HepG2 (cell line): Measurements from ENCODE around the gene SYTL1. TPM values are rescaled to one million over a fixed set of nuclear protein-coding genes. Genes with fewer than 3 reads are reported as not detected.

Experiments used
- ATM ChIP-seq: fragments of 450-650 bp; IDR thresholded peaks from 2 replicates; pipeline ENCODE4 v1.7.1; 2017; ENCODE audit warnings: mild to moderate bottlenecking, borderline replicate concordance
- CENPX ChIP-seq: sonication (generic); formaldehyde crosslinking; IDR thresholded peaks from 2 replicates; pipeline ENCODE4 v1.9.0; 2021; ENCODE audit warnings: mild to moderate bottlenecking, missing genetic modification reagents, moderate library complexity
- FIP1L1 ChIP-seq: fragments of 200-400 bp; formaldehyde crosslinking; IDR thresholded peaks from 2 replicates; pipeline ENCODE4 v1.6.1; 2018; ENCODE audit warnings: low read depth, mild to moderate bottlenecking, low read length, moderate library complexity, borderline replicate concordance; ENCODE audit not compliant: insufficient read depth
- FLYWCH1 ChIP-seq: sonication (generic); formaldehyde crosslinking; IDR thresholded peaks from 2 replicates; pipeline ENCODE4 v1.8.1; 2023; ENCODE audit warnings: mild to moderate bottlenecking, missing genetic modification reagents
- FOXA3 ChIP-seq: IDR thresholded peaks from 2 replicates; pipeline ENCODE4 v1.6.1; 2016; ENCODE audit warnings: missing genetic modification reagents, missing compliant biosample characterization
- MED13 ChIP-seq: sonication (generic); formaldehyde crosslinking; IDR thresholded peaks from 2 replicates; pipeline ENCODE4 v1.5.0; 2020; ENCODE audit warnings: missing genetic modification reagents
- NONO ChIP-seq, 2 experiments: fragments of 450-650 bp in 1 of 2; sonication (generic) in 1 of 2; formaldehyde crosslinking in 1 of 2; IDR thresholded peaks in 1 of 2; conservative IDR thresholded peaks in 1 of 2; 2 replicates each; pipeline versions ENCODE4 v1.6.1 to v1.8.0; 2017 to 2022; ENCODE audit warnings: mild to moderate bottlenecking in 1 of 2, missing genetic modification reagents in 1 of 2, moderate library complexity in 1 of 2
- NR2F6 ChIP-seq, 2 experiments: IDR thresholded peaks; 2 replicates each; pipeline ENCODE4 v1.6.1; 2016; ENCODE audit warnings: antibody characterized with exemption in 1 of 2, mild to moderate bottlenecking in 1 of 2
- PHF8 ChIP-seq: sonication (generic); formaldehyde crosslinking; IDR thresholded peaks from 2 replicates; pipeline ENCODE4 v1.5.0; 2020; ENCODE audit warnings: missing genetic modification reagents
- REPIN1 ChIP-seq: sonication (generic); formaldehyde crosslinking; IDR thresholded peaks from 2 replicates; pipeline ENCODE4 v1.8.0; 2022; ENCODE audit warnings: missing genetic modification reagents, low read depth, mild to moderate bottlenecking, borderline replicate concordance
- RFX5 ChIP-seq: IDR thresholded peaks from 2 replicates; pipeline ENCODE4 v1.6.1; 2011; ENCODE audit warnings: low read depth, low read length, improper control_type of control experiment
- RFXANK ChIP-seq: IDR thresholded peaks from 2 replicates; pipeline ENCODE4 v1.6.1; 2016
- SRF ChIP-seq: IDR thresholded peaks from 2 replicates; pipeline ENCODE4 v1.6.1; 2011; ENCODE audit warnings: mild to moderate bottlenecking, low read depth, low read length, moderate library complexity
- TEAD2 ChIP-seq: sonication (generic); formaldehyde crosslinking; IDR thresholded peaks from 2 replicates; pipeline ENCODE4 v1.9.0; 2021; ENCODE audit warnings: missing genetic modification reagents
- TP53 ChIP-seq: sonication (generic); formaldehyde crosslinking; conservative IDR thresholded peaks from 2 replicates; pipeline ENCODE4 v1.4.0; 2020; ENCODE audit warnings: missing genetic modification reagents
- ZFP36L2 ChIP-seq: sonication (generic); formaldehyde crosslinking; IDR thresholded peaks from 2 replicates; pipeline ENCODE4 v1.4.0; 2020; ENCODE audit warnings: missing genetic modification reagents
- ZNF20 ChIP-seq: sonication (generic); formaldehyde crosslinking; IDR thresholded peaks from 2 replicates; pipeline ENCODE4 v1.4.0; 2020; ENCODE audit warnings: mild to moderate bottlenecking, moderate library complexity, missing genetic modification reagents
- ZNF263 ChIP-seq: sonication (generic); formaldehyde crosslinking; IDR thresholded peaks from 2 replicates; pipeline ENCODE4 v1.4.0; 2020; ENCODE audit warnings: missing genetic modification reagents
- ZNF350 ChIP-seq: sonication (generic); formaldehyde crosslinking; IDR thresholded peaks from 2 replicates; pipeline ENCODE4 v1.4.0; 2020; ENCODE audit warnings: mild to moderate bottlenecking, low read depth, missing genetic modification reagents, borderline replicate concordance
- ZNF552 ChIP-seq: sonication (generic); formaldehyde crosslinking; IDR thresholded peaks from 2 replicates; pipeline ENCODE4 v1.9.0; 2022; ENCODE audit warnings: missing genetic modification reagents, mild to moderate bottlenecking, borderline replicate concordance
- ZNF605 ChIP-seq: sonication (generic); formaldehyde crosslinking; IDR thresholded peaks from 2 replicates; pipeline ENCODE4 v1.8.0; 2022; ENCODE audit warnings: mild to moderate bottlenecking, missing genetic modification reagents
- ZNF672 ChIP-seq: sonication (generic); formaldehyde crosslinking; IDR thresholded peaks from 2 replicates; pipeline ENCODE4 v1.8.1; 2022; ENCODE audit warnings: missing genetic modification reagents
- polyA plus RNA-seq, 8 experiments: library from polyadenylated mRNA; depleted of rRNA in 3 of 8; stranded (reverse) in 7 of 8; unstranded in 1 of 8; fragments of >200 nt; fragmentation: Illumina TruSeq in 4 of 8; extraction: Trizol in 4 of 8; gene quantifications; 2 replicates each; pipeline versions ENCODE4 v1.2.1 to v1.2.3, GENCODE V29; 2011 to 2016; ENCODE audit warnings: low read depth in 4 of 8, missing spikeins in 1 of 8, mixed read lengths in 1 of 8; ENCODE audit not compliant: insufficient read depth in 1 of 8
- total RNA-seq, 5 experiments: library from RNA; depleted of rRNA; stranded (reverse); fragments of >200 nt; fragmentation: Illumina TruSeq; extraction: Trizol; gene quantifications; 2 replicates each; pipeline ENCODE4 v1.2.3, GENCODE V29; 2016; ENCODE audit warnings: low read depth in 1 of 5
- TF ChIP-seq, protein P1 (sequence below): IDR thresholded peaks from 2 replicates; pipeline ENCODE4 v1.6.1; 2016; ENCODE audit warnings: mild to moderate bottlenecking, missing biosample characterization, missing genetic modification reagents
- TF ChIP-seq, protein P2 (sequence below), 2 experiments: fragments of 450-650 bp in 1 of 2; sonication (generic) in 1 of 2; formaldehyde crosslinking; IDR thresholded peaks; 2 replicates each; pipeline versions ENCODE4 v1.5.0 to v1.8.0; 2020 to 2022; ENCODE audit warnings: mild to moderate bottlenecking in 1 of 2, missing genetic modification reagents in 1 of 2
- TF ChIP-seq, protein P3 (sequence below), 2 experiments: IDR thresholded peaks; 2 replicates each; pipeline ENCODE4 v1.6.1; 2011 to 2012; ENCODE audit warnings: low read length in 2 of 2, borderline replicate concordance in 1 of 2, low read depth in 1 of 2, mild to moderate bottlenecking in 1 of 2, moderate library complexity in 1 of 2
- TF ChIP-seq, protein P4 (sequence below): IDR thresholded peaks from 2 replicates; pipeline ENCODE4 v1.6.1; 2012; ENCODE audit warnings: inconsistent platforms

Gene SYTL1
- total and polyA plus RNA-seq, 2 of the 13 experiments (the other 11 are each of a cell fraction or from before 2014, with no cell fraction given): 11.1 to 17.8 TPM

DNA sequence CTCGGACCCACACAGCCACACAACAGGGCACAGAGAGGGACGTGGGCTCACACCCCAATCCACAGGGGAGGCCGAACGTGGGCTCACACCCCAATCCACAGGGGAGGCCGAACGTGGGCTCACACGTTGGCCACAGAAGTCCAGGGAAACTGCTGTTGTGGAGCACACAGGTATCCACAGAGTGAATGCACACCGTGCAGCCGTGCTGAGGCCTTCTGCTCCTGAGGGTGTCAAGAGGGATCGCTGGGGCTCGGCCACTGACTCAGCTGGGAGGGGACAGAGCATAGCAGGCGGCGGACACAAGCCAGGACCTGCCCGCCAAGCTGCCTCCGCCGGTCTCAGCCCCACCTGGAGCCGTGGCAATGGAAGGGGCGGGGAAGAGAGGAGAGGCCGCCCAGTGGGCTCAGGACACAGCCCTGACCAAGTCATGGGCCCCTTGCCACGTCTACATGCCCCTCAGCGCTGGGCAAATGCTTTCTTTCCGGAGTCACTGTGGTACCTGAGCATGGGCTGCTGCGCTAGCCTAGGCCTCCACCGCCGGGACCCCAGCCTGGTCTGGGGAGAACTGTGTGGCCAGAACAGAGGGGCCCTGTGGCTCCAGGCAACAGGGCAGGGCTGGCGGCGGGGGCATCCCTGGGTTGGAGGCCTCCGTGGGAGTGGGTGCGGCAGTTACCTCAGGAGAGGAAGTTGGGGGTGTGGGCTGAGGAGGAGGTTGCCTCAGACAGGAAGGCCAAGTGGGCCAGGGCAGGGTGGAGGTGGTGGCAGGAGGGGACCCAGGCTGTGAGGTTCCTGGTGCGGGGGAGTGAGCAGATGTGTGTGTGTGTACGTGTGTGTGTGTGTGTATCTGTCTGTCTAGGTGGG, 1.2 kb downstream of the SYTL1 start (continued):
- TF ChIP-seq NONO (IDR thresholded peaks at IDR 0.05): no peak
- TF ChIP-seq NONO (CRISPR knock-in tag; conservative IDR thresholded peaks at IDR 0.05): peak; percentile 77; the same call in 1 of the 2 replicates
- 0 out of 2 replicates have a peak, but pooled peaks have one; percentile 55 for TF ChIP-seq TP53 (CRISPR knock-in tag)
- TF ChIP-seq, protein P1, sequence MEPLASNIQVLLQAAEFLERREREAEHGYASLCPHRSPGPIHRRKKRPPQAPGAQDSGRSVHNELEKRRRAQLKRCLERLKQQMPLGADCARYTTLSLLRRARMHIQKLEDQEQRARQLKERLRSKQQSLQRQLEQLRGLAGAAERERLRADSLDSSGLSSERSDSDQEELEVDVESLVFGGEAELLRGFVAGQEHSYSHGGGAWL (CRISPR knock-in tag): peak; percentile 55; the same call in 1 of the 2 replicates
- TF ChIP-seq ZNF552 (CRISPR knock-in tag): no peak
- TF ChIP-seq ZNF605 (CRISPR knock-in tag): peak; percentile 49; the same call in 1 of the 2 replicates
- TF ChIP-seq, protein P2, sequence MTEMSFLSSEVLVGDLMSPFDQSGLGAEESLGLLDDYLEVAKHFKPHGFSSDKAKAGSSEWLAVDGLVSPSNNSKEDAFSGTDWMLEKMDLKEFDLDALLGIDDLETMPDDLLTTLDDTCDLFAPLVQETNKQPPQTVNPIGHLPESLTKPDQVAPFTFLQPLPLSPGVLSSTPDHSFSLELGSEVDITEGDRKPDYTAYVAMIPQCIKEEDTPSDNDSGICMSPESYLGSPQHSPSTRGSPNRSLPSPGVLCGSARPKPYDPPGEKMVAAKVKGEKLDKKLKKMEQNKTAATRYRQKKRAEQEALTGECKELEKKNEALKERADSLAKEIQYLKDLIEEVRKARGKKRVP (CRISPR knock-in tag; IDR thresholded peaks at IDR 0.05): no peak
- no peak for TF ChIP-seq FLYWCH1 (CRISPR knock-in tag)
- TF ChIP-seq ZNF672: no peak
- TF ChIP-seq SRF: no peak
- TF ChIP-seq FIP1L1: no peak
- no peak for TF ChIP-seq FOXA3 (CRISPR knock-in tag)
- TF ChIP-seq, protein P3, sequence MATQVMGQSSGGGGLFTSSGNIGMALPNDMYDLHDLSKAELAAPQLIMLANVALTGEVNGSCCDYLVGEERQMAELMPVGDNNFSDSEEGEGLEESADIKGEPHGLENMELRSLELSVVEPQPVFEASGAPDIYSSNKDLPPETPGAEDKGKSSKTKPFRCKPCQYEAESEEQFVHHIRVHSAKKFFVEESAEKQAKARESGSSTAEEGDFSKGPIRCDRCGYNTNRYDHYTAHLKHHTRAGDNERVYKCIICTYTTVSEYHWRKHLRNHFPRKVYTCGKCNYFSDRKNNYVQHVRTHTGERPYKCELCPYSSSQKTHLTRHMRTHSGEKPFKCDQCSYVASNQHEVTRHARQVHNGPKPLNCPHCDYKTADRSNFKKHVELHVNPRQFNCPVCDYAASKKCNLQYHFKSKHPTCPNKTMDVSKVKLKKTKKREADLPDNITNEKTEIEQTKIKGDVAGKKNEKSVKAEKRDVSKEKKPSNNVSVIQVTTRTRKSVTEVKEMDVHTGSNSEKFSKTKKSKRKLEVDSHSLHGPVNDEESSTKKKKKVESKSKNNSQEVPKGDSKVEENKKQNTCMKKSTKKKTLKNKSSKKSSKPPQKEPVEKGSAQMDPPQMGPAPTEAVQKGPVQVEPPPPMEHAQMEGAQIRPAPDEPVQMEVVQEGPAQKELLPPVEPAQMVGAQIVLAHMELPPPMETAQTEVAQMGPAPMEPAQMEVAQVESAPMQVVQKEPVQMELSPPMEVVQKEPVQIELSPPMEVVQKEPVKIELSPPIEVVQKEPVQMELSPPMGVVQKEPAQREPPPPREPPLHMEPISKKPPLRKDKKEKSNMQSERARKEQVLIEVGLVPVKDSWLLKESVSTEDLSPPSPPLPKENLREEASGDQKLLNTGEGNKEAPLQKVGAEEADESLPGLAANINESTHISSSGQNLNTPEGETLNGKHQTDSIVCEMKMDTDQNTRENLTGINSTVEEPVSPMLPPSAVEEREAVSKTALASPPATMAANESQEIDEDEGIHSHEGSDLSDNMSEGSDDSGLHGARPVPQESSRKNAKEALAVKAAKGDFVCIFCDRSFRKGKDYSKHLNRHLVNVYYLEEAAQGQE (IDR thresholded peaks at IDR 0.05; ENCODE audit: borderline replicate concordance in 1 of 2, low read depth in 1 of 2, low read length in 2 of 2): no peak
- TF ChIP-seq CENPX (CRISPR knock-in tag): no peak
- TF ChIP-seq ZNF350: no peak
- TF ChIP-seq ZNF20 (CRISPR knock-in tag): no peak
- no peak for TF ChIP-seq MED13 (CRISPR knock-in tag)
- TF ChIP-seq RFX5: no peak
- no peak for TF ChIP-seq RFXANK (CRISPR knock-in tag)
- no peak for TF ChIP-seq ZFP36L2 (CRISPR knock-in tag)
- peak; percentile 44; the same call in 1 of the 2 replicates for TF ChIP-seq ZNF263 (CRISPR knock-in tag)
- TF ChIP-seq ATM: no peak
- peak; percentile 61; the same call in 1 of the 2 replicates for TF ChIP-seq REPIN1 (CRISPR knock-in tag)
- peak; percentile 86 for TF ChIP-seq PHF8 (CRISPR knock-in tag)
- TF ChIP-seq, protein P4, sequence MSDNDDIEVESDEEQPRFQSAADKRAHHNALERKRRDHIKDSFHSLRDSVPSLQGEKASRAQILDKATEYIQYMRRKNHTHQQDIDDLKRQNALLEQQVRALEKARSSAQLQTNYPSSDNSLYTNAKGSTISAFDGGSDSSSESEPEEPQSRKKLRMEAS: peak; percentile 50; the same call in 1 of the 2 replicates
- no peak for TF ChIP-seq NR2F6 (IDR thresholded peaks at IDR 0.05)
- peak; percentile 35 for TF ChIP-seq NR2F6 (CRISPR knock-in tag; IDR thresholded peaks at IDR 0.05)
- TF ChIP-seq TEAD2 (CRISPR knock-in tag): no peak
